Uterus (tissue), 4 donors: ENCODE measurements around the gene SP110. TPM values are rescaled to one million over a fixed set of nuclear protein-coding genes. Genes with fewer than 3 reads are reported as not detected.

Experiments
- DNase-seq, 2 donors: peaks; one replicate each; pipeline ENCODE4 v3.0.0-alpha.2; 2019 to 2020
- H3K27ac ChIP-seq, 2 donors: fragments of 200-600 bp; sonication (generic); 1 replicate in 1 of 2; 2 replicates in 1 of 2; pipeline ENCODE4 v1.5.1; 2016 to 2018
- H3K27me3 ChIP-seq, 2 donors: fragments of 200-600 bp; sonication (generic); one replicate each; pipeline ENCODE4 v1.5.1; 2018 to 2019; ENCODE audit warnings: control low read depth in 1 of 2
- H3K36me3 ChIP-seq, 2 donors: fragments of 200-600 bp; sonication (generic); one replicate each; pipeline ENCODE4 v1.5.1; 2019; ENCODE audit warnings: control low read depth in 1 of 2
- H3K4me1 ChIP-seq, 2 donors: fragments of 200-600 bp; sonication (generic); one replicate each; pipeline ENCODE4 v1.5.1; 2018 to 2019; ENCODE audit warnings: control low read depth in 1 of 2
- H3K4me3 ChIP-seq, 2 donors: fragments of 200-600 bp; sonication (generic); 1 replicate in 1 of 2; 2 replicates in 1 of 2; pipeline ENCODE4 v1.5.1; 2018 to 2019; ENCODE audit warnings: mild to moderate bottlenecking in 1 of 2
- H3K9me3 ChIP-seq, 2 donors: fragments of 200-600 bp; sonication (generic); one replicate each; pipeline ENCODE4 v1.5.1; 2019; ENCODE audit warnings: control low read depth in 1 of 2
- POLR2A ChIP-seq, 2 donors: fragments of 450-650 bp; IDR thresholded peaks; one replicate each; pipeline ENCODE4 v1.6.1; 2016; ENCODE audit warnings: antibody characterized with exemption in 2 of 2, mild to moderate bottlenecking in 1 of 2, moderate library complexity in 1 of 2
- intact Hi-C: fragments of 100-400 bp; cut with DNase I; formaldehyde crosslinking; loops from one replicate; pipeline ENCODE4 v1.15.1; 2023; ENCODE audit warnings: low total_unique reads
- total RNA-seq, 4 donors: library from RNA; depleted of rRNA in 3 of 4; stranded (reverse); fragments of >200 nt in 3 of 4; gene quantifications; one replicate each; pipeline versions ENCODE4 v1.1.0 to v1.2.4, GENCODE V29; 2014 to 2023
- TF ChIP-seq, protein P1 (sequence below), 4 experiments: fragments of 200-600 bp in 2 of 4; fragments of 450-650 bp in 2 of 4; sonication (generic) in 2 of 4; IDR thresholded peaks; one replicate each; pipeline ENCODE4 v1.5.1; 2016 to 2019; ENCODE audit warnings: antibody characterized with exemption in 4 of 4, mild to moderate bottlenecking in 2 of 4, moderate library complexity in 1 of 4
- donor health status: DM: yes; HTN: yes; CAD: no.

The SP110 gene
- total RNA-seq, 4 donors from 2014 or later, result 10.5 to 77.9 (median 23.8) TPM

DNA sequence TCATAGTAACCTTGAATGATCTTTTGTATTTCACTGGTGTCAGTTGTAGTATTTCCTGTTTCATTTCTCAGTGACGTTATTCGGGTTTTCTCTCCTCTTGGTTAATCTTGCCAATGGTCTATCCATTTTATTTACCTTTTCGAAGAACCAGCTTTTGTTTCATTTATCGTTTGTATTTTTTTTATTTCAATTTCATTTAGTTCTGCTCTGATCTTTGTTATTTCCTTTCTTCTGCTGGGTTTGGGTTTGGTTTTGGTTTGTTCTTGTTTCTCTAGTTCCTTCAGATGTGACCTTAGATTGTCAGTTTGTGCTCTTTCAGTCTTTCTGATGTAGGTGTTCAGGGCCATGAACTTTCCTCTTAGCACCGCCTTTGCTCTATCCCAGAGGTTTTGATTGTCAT, 42.5 kb upstream of the SP110 start:
- Histone ChIP-seq H3K36me3 (no peaks in the 10 kb centered on the region), H3K27me3 (no peaks in the 10 kb centered on the region), H3K4me1 (no peaks in the 10 kb centered on the region), H3K27ac (no peak overlapping the region), H3K9me3 (no peaks in the 10 kb centered on the region), H3K4me3 (no peak overlapping the region)
- intact Hi-C loops, result no loop called here
- TF ChIP-seq, protein P1, sequence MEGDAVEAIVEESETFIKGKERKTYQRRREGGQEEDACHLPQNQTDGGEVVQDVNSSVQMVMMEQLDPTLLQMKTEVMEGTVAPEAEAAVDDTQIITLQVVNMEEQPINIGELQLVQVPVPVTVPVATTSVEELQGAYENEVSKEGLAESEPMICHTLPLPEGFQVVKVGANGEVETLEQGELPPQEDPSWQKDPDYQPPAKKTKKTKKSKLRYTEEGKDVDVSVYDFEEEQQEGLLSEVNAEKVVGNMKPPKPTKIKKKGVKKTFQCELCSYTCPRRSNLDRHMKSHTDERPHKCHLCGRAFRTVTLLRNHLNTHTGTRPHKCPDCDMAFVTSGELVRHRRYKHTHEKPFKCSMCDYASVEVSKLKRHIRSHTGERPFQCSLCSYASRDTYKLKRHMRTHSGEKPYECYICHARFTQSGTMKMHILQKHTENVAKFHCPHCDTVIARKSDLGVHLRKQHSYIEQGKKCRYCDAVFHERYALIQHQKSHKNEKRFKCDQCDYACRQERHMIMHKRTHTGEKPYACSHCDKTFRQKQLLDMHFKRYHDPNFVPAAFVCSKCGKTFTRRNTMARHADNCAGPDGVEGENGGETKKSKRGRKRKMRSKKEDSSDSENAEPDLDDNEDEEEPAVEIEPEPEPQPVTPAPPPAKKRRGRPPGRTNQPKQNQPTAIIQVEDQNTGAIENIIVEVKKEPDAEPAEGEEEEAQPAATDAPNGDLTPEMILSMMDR (IDR thresholded peaks at IDR 0.05), result no peak
- TF ChIP-seq POLR2A (IDR thresholded peaks at IDR 0.05), result no peak
- DNase-seq, result no peak

DNA sequence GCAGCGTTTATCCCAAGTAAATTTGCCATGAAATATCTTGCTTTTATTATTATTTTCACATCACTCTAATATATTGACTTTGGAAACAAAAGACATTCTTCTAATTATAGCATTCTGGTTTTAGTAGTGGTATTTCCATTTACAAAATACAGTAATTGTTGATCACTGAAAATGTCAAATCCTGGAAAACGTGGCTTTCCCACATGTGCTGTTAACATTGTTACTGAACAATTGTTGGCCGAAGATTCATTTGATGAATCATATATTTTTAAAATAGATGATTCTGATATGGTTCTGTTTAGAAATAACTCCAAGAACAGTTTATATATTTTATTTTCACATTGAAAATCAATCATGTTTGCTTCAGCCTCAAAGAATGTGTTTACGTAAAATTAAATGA, 38.7 kb upstream of the SP110 start:
- no peak overlapping the region for H3K27ac ChIP-seq
- H3K4me1 ChIP-seq, result no peaks in the 10 kb centered on the region
- no peak overlapping the region for H3K4me3 ChIP-seq
- no peaks in the 10 kb centered on the region for H3K27me3 ChIP-seq
- TF ChIP-seq, protein P1 (IDR thresholded peaks at IDR 0.05), result no peak
- no peak for TF ChIP-seq POLR2A (IDR thresholded peaks at IDR 0.05)
- H3K9me3 ChIP-seq, result no peaks in the 10 kb centered on the region
- no peaks in the 10 kb centered on the region for H3K36me3 ChIP-seq
- no peak for DNase-seq
- intact Hi-C loops, result no loop called here

DNA sequence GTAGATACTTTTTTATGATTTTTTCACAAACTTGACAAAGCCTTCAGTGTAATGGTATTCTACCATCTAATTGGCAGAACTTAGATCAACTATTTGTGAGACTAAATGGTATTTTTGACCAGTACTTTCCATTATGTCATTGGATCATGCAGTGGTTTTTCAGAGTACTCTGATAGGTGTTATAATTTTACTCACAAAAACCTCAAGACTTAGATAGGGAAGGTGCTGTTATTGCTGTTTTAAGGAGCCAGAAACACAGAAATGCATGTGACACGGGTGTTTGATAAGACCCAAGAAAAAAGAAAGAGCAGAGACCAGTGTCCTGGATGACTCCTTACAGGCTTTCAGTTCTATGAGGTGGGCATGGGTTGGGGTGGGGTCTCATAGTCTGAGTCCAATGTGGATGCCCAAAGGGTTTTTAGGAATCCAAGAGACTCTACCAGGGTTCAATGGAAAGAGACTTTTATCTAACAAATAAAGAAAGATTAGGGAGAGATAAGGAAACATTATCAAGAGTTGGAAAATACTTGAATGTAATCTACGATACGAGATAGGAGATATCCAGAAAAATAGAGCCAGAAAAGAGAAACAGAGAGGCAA, 37.0 kb upstream of the SP110 start:
- intact Hi-C loops, result no loop called here
- H3K4me1 ChIP-seq, result no peaks in the 10 kb centered on the region
- TF ChIP-seq, protein P1 (IDR thresholded peaks at IDR 0.05), result no peak
- no peak for TF ChIP-seq POLR2A (IDR thresholded peaks at IDR 0.05)
- no peaks in the 10 kb centered on the region for H3K27me3 ChIP-seq
- H3K9me3 ChIP-seq, result no peaks in the 10 kb centered on the region
- no peak overlapping the region for H3K27ac ChIP-seq
- DNase-seq, result no peak
- no peak overlapping the region for H3K4me3 ChIP-seq
- H3K36me3 ChIP-seq, result no peaks in the 10 kb centered on the region

DNA sequence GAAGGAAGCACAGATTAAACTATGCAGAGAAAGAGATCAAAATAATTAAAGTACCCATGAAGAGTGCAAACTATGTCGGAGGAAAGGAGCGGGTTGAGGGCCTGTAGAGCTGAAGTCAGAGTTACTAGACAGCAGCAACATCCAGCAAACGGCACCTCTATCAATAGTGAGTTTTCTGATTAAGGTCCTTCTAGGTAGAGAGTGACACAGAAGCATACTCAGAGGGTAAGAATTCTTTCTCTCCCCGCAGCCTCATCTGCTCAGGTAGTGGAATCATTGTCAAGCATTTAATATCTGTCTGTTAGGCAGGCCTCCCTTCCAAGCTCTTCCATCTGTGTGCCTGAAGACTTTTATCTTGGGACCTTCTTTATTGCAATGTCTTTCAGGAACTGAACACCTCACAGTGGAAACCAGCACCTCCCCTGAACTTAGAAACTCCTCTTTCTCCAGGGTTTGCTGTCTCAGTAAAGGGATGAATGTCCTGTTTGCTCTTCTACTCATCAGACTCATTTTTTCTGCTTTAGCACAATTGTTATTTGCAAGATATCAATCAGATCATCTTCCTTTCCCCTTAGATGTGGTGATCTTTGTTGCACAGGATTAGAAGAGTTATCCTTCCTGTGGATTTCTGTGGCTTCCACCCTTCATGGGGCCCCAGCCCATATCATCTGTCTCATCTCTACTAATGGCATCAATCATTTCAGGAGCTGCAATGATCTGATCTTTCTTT, 34.5 kb upstream of the SP110 start:
- Histone ChIP-seq H3K9me3 (no peaks in the 10 kb centered on the region), H3K36me3 (no peaks in the 10 kb centered on the region), H3K27me3 (no peaks in the 10 kb centered on the region), H3K4me3 (no peak overlapping the region), H3K27ac (no peak overlapping the region), H3K4me1 (no peaks in the 10 kb centered on the region)
- TF ChIP-seq, protein P1 (IDR thresholded peaks at IDR 0.05), result no peak
- no peak for TF ChIP-seq POLR2A (IDR thresholded peaks at IDR 0.05)
- DNase-seq, result no peak
- intact Hi-C loops, result no loop called here

DNA sequence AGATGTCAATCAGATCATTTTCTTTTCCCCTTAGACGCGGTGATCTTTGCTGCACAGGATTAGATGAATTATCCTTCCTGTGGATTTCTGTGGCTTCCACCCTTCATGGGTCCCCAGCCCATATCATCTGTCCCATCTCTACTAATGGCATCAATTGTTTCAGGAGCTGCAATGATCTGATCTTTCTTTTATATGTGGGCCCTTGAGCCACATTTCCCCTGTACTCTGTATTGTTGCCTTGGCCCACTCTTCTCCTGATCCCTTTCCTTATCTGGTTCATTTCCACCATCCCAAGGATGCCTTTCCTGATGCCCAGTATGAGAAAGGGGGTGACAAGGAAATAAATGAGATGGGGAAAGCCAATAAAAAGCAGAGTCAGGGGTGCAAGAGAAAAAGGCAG, 30.4 kb upstream of the SP110 start:
- DNase-seq, result no peak

More for the DNA sequence above, 30.4 kb upstream of the SP110 start:
- H3K36me3 ChIP-seq, result no peaks in the 10 kb centered on the region
- H3K4me3 ChIP-seq, result no peak overlapping the region
- TF ChIP-seq, protein P1 (IDR thresholded peaks at IDR 0.05), result no peak
- no peak for TF ChIP-seq POLR2A (IDR thresholded peaks at IDR 0.05)
- no peak overlapping the region for H3K27ac ChIP-seq
- H3K27me3 ChIP-seq, result no peaks in the 10 kb centered on the region
- intact Hi-C loops, result no loop called here
- H3K9me3 ChIP-seq, result no peaks in the 10 kb centered on the region
- H3K4me1 ChIP-seq, result no peaks in the 10 kb centered on the region
